GM23338 (cell line): ENCODE data around the gene UTS2R. TPM values are rescaled to one million over a fixed set of nuclear protein-coding genes. Genes with fewer than 3 reads are reported as not detected.

Source experiments
- ATAC-seq: fragments of 200-7000 bp; cut with Tn5 transposase; 3 replicates; pipeline ENCODE4 v1.9.1; 2020
- DNase-seq: peaks from one replicate; pipeline ENCODE4 v3.0.0-alpha.2; 2015; ENCODE audit warnings: low spot score
- H2AFZ ChIP-seq: fragments of 200-600 bp; sonication (generic); 2 replicates; pipeline ENCODE4 v1.8.0; 2016; ENCODE audit warnings: antibody characterized with exemption, mild to moderate bottlenecking, moderate library complexity
- H3F3A ChIP-seq: fragments of 200-600 bp; sonication (generic); replicated peaks from 2 replicates; pipeline ENCODE4 v1.8.0; 2017; ENCODE audit warnings: antibody characterized with exemption, mixed run types, low read depth
- H3K27ac ChIP-seq: fragments of 200-600 bp; sonication (generic); 2 replicates; pipeline ENCODE4 v1.6.1; 2016; ENCODE audit warnings: low read depth
- H3K27me3 ChIP-seq: fragments of 200-600 bp; sonication (generic); 2 replicates; pipeline ENCODE4 v1.8.0; 2016; ENCODE audit warnings: mild to moderate bottlenecking, mixed run types, moderate library complexity; ENCODE audit not compliant: insufficient read depth
- H3K36me3 ChIP-seq: fragments of 200-600 bp; sonication (generic); 2 replicates; pipeline ENCODE4 v1.8.0; 2016; ENCODE audit warnings: mild to moderate bottlenecking; ENCODE audit not compliant: insufficient read depth
- H3K4me1 ChIP-seq: fragments of 200-600 bp; sonication (generic); 2 replicates; pipeline ENCODE4 v1.8.0; 2016; ENCODE audit warnings: mild to moderate bottlenecking, moderate library complexity; ENCODE audit not compliant: insufficient read depth
- H3K4me2 ChIP-seq: fragments of 200-600 bp; sonication (generic); 2 replicates; pipeline ENCODE4 v1.7.1; 2017; ENCODE audit warnings: mixed run types
- H3K4me3 ChIP-seq: fragments of 200-600 bp; sonication (generic); 2 replicates; pipeline ENCODE4 v1.6.1; 2016; ENCODE audit warnings: mixed run types
- H3K79me2 ChIP-seq: fragments of 200-600 bp; sonication (generic); replicated peaks from 2 replicates; pipeline ENCODE4 v1.8.0; 2017; ENCODE audit warnings: mild to moderate bottlenecking; ENCODE audit not compliant: insufficient read depth
- H3K9me2 ChIP-seq: fragments of 200-600 bp; sonication (generic); 2 replicates; pipeline ENCODE4 v1.8.0; 2017; ENCODE audit not compliant: insufficient read depth
- H4K20me1 ChIP-seq: fragments of 200-600 bp; sonication (generic); replicated peaks from 2 replicates; pipeline ENCODE4 v1.8.0; 2017; ENCODE audit warnings: mild to moderate bottlenecking; ENCODE audit not compliant: insufficient read depth
- H3K27ac Mint-ChIP-seq: 2 replicates; pipeline ENCODE4 v1.8.0; 2020; ENCODE audit warnings: inconsistent platforms, mild to moderate bottlenecking, moderate library complexity, mixed read lengths
- H3K27me3 Mint-ChIP-seq: 3 replicates; pipeline ENCODE4 v1.8.0; 2022; ENCODE audit warnings: low read depth, mild to moderate bottlenecking, moderate library complexity, mixed read lengths, inconsistent platforms; ENCODE audit not compliant: insufficient read depth, poor library complexity
- H3K36me3 Mint-ChIP-seq: 3 replicates; pipeline ENCODE4 v1.8.0; 2021; ENCODE audit warnings: low read depth, mild to moderate bottlenecking, inconsistent platforms, moderate library complexity, mixed read lengths
- H3K4me1 Mint-ChIP-seq: 3 replicates; pipeline ENCODE4 v1.8.0; 2020; ENCODE audit warnings: mild to moderate bottlenecking, inconsistent platforms, mixed read lengths
- H3K4me3 Mint-ChIP-seq: 3 replicates; pipeline ENCODE4 v1.8.0; 2021; ENCODE audit warnings: moderate library complexity, mild to moderate bottlenecking, inconsistent platforms, mixed read lengths
- H3K9me3 Mint-ChIP-seq: 3 replicates; pipeline ENCODE4 v1.8.0; 2020; ENCODE audit warnings: moderate library complexity, mild to moderate bottlenecking, inconsistent platforms, mixed read lengths
- CREB1 ChIP-seq: fragments of 250-450 bp; sonication (Bioruptor Pico); IDR thresholded peaks from 2 replicates; pipeline ENCODE4 v1.5.0; 2020; ENCODE audit warnings: low read depth, mild to moderate bottlenecking, moderate library complexity
- EZH2 ChIP-seq: fragments of 200-600 bp; sonication (generic); IDR thresholded peaks from one replicate; pipeline ENCODE4 v1.8.0; 2017; ENCODE audit warnings: antibody characterized with exemption, mild to moderate bottlenecking, low read depth; ENCODE audit not compliant: unreplicated experiment
- STAT1 ChIP-seq: IDR thresholded peaks from one replicate; pipeline ENCODE4 v1.6.1; 2016; ENCODE audit warnings: antibody characterized with exemption; ENCODE audit not compliant: unreplicated experiment
- ZNF114 ChIP-seq: fragments of 250-450 bp; sonication (Bioruptor Pico); IDR thresholded peaks from 2 replicates; pipeline ENCODE4 v1.5.0; 2020; ENCODE audit warnings: mild to moderate bottlenecking, moderate library complexity
- polyA plus RNA-seq: library from polyadenylated mRNA; unstranded; fragments of >200 nt; fragmentation: Nextera tagmentation; extraction: Ambion mirVana; gene quantifications from 2 replicates; pipeline ENCODE4 v1.2.1, GENCODE V29; 2016
- total RNA-seq: library from RNA; depleted of rRNA; stranded (reverse); fragments of >200 nt; shearing (Covaris generic); gene quantifications from 2 replicates; pipeline ENCODE4 v1.2.3, GENCODE V29; 2014
- TF ChIP-seq, protein P1 (sequence below): fragments of 250-450 bp; sonication (Bioruptor Pico); IDR thresholded peaks from 2 replicates; pipeline ENCODE4 v1.5.0; 2020; ENCODE audit warnings: mild to moderate bottlenecking, moderate library complexity

The UTS2R gene
- total and polyA plus RNA-seq, 2 experiments from 2014 or later: 0.49 TPM; not detected in 1

DNA sequence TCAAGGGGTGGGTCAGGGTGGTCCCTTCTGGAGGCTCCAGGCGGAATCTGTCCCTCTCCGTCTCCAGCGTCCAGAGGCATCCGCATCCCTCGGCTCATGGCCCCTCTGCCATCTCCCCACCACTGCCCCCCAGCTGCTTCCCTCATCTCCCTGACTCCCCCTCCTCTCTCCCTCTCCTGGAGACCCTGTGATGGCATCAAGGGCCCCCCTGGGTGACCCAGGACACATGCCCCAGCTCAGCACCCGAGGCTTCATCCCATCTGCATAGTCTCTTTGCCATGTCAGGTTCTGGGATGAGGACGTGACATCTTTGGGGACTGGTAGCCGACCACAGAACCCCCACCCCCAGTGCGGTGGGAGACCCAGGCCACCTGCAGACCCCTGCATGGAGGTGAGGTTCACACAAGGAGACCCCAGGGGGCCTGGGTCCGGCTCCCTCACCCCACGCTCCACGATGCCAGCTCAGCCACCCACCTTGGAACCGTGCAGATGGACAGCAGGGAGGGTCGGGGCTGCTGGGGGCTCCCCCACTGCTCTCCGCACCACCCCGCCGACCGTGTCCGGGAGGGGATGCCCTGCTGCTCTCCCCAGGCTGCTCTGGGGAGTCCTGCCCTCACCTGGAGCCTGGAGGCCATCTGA lies 41.8 kb upstream of the UTS2R start (continued):
- TF ChIP-seq, protein P1, sequence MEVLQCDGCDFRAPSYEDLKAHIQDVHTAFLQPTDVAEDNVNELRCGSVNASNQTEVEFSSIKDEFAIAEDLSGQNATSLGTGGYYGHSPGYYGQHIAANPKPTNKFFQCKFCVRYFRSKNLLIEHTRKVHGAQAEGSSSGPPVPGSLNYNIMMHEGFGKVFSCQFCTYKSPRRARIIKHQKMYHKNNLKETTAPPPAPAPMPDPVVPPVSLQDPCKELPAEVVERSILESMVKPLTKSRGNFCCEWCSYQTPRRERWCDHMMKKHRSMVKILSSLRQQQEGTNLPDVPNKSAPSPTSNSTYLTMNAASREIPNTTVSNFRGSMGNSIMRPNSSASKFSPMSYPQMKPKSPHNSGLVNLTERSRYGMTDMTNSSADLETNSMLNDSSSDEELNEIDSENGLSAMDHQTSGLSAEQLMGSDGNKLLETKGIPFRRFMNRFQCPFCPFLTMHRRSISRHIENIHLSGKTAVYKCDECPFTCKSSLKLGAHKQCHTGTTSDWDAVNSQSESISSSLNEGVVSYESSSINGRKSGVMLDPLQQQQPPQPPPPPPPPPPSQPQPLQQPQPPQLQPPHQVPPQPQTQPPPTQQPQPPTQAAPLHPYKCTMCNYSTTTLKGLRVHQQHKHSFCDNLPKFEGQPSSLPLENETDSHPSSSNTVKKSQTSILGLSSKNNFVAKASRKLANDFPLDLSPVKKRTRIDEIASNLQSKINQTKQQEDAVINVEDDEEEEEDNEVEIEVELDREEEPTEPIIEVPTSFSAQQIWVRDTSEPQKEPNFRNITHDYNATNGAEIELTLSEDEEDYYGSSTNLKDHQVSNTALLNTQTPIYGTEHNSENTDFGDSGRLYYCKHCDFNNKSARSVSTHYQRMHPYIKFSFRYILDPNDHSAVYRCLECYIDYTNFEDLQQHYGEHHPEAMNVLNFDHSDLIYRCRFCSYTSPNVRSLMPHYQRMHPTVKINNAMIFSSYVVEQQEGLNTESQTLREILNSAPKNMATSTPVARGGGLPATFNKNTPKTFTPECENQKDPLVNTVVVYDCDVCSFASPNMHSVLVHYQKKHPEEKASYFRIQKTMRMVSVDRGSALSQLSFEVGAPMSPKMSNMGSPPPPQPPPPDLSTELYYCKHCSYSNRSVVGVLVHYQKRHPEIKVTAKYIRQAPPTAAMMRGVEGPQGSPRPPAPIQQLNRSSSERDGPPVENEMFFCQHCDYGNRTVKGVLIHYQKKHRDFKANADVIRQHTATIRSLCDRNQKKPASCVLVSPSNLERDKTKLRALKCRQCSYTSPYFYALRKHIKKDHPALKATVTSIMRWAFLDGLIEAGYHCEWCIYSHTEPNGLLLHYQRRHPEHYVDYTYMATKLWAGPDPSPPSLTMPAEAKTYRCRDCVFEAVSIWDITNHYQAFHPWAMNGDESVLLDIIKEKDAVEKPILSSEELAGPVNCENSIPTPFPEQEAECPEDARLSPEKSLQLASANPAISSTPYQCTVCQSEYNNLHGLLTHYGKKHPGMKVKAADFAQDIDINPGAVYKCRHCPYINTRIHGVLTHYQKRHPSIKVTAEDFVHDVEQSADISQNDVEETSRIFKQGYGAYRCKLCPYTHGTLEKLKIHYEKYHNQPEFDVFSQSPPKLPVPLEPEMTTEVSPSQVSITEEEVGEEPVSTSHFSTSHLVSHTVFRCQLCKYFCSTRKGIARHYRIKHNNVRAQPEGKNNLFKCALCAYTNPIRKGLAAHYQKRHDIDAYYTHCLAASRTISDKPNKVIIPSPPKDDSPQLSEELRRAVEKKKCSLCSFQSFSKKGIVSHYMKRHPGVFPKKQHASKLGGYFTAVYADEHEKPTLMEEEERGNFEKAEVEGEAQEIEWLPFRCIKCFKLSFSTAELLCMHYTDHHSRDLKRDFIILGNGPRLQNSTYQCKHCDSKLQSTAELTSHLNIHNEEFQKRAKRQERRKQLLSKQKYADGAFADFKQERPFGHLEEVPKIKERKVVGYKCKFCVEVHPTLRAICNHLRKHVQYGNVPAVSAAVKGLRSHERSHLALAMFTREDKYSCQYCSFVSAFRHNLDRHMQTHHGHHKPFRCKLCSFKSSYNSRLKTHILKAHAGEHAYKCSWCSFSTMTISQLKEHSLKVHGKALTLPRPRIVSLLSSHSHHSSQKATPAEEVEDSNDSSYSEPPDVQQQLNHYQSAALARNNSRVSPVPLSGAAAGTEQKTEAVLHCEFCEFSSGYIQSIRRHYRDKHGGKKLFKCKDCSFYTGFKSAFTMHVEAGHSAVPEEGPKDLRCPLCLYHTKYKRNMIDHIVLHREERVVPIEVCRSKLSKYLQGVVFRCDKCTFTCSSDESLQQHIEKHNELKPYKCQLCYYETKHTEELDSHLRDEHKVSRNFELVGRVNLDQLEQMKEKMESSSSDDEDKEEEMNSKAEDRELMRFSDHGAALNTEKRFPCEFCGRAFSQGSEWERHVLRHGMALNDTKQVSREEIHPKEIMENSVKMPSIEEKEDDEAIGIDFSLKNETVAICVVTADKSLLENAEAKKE: no peak
- TF ChIP-seq CREB1 (CRISPR knock-in tag): no peak
- no peak for TF ChIP-seq ZNF114 (CRISPR knock-in tag)
- no peak for TF ChIP-seq STAT1

DNA sequence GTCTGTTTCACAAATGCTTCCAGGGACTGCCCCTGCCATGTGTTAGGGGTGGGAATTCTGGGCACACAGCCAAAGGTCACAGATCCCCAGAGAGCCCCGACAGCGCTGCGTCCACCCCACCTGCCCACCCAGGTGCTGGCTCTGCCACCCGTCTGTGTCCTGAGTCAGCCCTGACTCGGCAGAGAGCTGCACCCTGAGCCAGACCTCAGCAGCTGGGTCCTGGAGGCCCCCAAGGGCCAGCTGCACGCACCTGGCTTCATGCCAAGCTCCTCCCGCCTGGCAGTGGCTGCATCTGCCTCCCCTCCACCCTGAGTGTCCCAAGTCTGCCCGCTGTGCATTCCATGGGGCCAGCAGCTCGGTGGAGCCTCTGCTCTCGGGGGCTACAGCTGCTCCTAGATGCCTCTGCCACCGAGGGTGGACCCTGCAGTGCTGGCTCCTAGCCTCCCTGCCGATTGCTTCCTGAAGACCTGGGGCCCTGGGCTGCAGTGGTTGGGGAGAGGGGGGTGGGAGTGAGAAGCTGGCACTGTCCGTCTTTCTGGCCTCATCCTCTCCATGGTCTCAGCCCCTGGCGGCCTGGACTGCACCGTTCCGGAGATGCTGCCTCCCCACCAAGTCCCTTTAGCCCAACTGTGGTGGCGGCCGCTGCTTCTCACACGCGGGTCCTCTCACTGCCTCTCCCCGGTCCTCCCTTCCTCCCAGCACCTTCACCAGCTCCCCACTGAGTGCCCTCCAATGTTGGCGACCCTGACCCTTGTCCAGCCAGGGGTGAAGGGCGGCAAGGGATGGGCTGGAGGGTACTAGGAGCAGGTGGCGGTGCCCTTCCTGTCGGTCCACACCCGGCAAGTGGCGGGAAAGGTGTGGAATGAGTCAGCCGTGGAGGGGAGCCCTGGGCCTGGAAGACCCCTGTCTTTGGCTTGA lies 41.0 kb upstream of the UTS2R start:
- Histone ChIP-seq H3K36me3 (no peaks in the 10 kb centered on the region), H3K4me1 (no peaks in the 10 kb centered on the region; the same call in 1 of the 2 replicates), H4K20me1 (no peaks in the 10 kb centered on the region), H3K4me2 (no peak overlapping the region), H3K27me3 (peaks cover 42% of the 10 kb centered on the region), H3F3A (no peaks in the 10 kb centered on the region), H3K79me2 (no peaks in the 10 kb centered on the region), H3K4me3 (no peak overlapping the region), H2AFZ (no peak overlapping the region), H3K27ac (no peak overlapping the region), H3K9me2 (no peaks in the 10 kb centered on the region)
- Mint-ChIP-seq H3K4me3 (no peak overlapping the region), H3K4me1 (peaks cover 27% of the 10 kb centered on the region), H3K36me3 (no peaks in the 10 kb centered on the region; the same call in 2 of the 3 replicates), H3K27ac (no peak overlapping the region), H3K27me3 (peaks cover 48% of the 10 kb centered on the region), H3K9me3 (no peaks in the 10 kb centered on the region)
- ATAC-seq (no peak), DNase-seq (no peak)
- TF ChIP-seq EZH2: no peak
